HG03457 (cell line): Measurements from ENCODE around the gene PGLYRP3.

Experiments used
- ATAC-seq: cut with Tn5 transposase; IDR thresholded peaks from one replicate; pipeline ENCODE4 v1.9.1; 2021; ENCODE audit warnings: moderate number of reproducible peaks; ENCODE audit not compliant: unreplicated experiment

PGLYRP3 gene

GRCh38 chr1:153261281-153262069, 51.3 kb downstream of the PGLYRP3 start:
- no peak for ATAC-seq

- no peak for ATAC-seq
Observed at GRCh38 chr1:153260585-153261280, 52.0 kb downstream of the PGLYRP3 start.

DNA sequence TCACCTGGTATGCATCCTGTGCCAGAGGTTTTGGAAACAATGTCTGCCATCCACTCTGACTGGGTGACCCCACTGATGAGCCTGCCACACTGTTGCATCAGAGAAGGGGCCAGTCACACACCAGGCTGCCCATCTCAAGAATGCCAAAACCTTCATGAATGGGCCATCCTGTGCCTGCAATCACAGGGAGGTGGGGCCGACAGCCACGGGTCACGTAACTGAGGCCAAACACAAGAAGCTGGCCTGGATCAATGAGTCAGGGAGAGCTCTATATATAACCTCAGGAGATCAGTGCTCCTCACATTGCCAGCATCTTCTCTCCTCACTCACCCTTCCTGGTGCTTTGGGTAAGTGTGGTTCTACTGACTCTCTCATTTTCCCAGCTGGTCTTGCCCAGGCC, 53.4 kb downstream of the PGLYRP3 start, which contains the start of gene LORICRIN:
Gene LORICRIN (plus strand): TSS at position 301 of the 400 bp plus-strand sequence. CDS start 1,263 bp downstream, outside the sequence.
- no peak for ATAC-seq

DNA sequence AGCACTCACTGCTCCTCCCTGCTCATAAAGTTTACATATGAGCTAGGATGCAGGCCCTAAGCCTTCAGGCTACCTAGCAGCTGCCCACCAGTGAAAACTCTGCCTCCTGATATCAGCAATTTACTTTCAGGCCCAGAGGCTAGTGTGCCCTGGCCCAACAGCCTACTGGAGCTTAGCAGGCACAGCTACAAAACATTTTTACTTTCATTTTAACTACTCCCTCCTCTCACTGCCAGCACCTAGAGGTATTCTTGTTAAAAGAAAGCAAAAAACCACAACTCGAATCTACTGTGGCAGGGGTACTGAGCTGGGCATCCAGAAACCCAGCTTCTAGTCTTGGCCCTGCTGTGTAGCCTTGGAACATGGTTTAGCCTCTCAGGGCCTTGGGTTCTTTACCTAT, 59.1 kb downstream of the PGLYRP3 start:
- no peak for ATAC-seq

GRCh38 chr1:153253076-153253475, 59.7 kb downstream of the PGLYRP3 start:
- ATAC-seq: no peak

DNA sequence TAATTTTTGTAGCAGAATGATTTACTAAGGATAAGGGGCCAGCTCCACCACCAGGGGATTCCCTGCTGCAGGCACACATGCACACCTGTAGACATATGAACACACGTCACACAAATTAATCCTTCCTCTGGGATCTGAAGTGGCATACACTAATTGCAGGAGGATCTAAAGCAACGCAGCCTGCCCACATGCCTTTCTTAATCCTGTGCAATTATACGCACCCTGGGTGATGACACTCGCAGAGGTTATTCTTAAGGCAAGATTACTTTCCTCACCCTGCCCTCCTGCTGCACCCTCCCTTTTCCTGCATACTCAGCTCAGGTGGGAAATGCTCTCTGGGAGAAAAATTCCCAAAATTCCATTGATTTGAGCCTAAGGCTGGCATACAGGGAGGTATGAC, 60.8 kb downstream of the PGLYRP3 start:
- ATAC-seq: no peak

DNA sequence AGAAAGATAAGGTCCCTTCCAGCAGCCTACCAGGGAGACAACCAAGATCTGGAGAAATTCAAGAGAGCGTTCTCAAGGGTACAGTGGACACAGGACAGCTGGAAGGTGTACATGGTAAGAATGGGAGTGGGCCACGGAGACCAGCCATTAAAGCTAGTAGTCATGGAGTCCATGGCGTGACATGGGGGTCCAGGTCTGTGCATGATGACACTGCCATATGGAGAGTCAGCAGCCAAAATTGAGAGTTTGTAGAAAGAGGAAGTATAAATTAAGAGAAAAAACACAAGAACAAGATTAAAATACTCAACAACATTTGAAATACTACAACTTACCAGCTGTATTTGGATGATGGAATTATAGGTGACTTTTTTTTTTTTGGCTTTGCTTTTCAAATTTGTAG, 61.2 kb downstream of the PGLYRP3 start:
- no peak for ATAC-seq

DNA sequence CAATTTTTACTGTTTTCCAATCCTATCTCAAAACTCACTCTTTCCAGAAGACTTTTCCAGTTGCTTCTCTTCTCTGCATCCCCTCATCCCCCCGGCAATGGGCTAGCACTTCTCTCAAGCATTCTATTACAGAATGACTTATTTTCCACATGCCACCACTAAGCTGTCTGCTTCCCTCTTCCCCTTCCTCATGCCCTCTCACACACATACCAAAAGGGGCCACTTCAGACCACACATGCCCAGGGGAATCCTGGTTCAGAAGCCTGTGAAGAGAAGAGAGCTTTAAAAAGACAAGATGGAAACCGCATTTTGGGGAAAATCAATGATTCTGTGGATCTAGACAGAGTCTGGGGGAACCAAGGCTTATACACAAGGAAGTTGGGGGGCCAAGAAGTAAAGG, 61.7 kb downstream of the PGLYRP3 start:
- ATAC-seq: no peak

DNA sequence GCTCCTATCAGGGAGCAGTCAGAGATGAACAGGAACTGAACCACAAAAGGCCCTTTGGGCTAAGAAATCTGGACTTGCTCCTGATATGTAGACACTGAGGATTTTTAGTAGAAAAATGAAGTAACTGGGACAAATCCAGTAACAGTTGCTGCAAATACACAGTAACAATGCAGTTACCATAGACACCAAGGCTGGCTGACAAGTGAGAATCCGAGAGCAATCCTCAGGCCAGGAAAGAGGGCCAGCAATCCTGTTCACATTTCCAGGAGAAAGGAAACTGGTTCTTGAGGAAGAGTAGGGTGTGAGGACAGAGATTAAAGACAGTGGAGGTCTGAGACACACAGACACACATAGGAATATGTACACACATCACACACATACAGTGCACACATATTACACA, 62.6 kb downstream of the PGLYRP3 start:
- no peak for ATAC-seq

GRCh38 chr1:153248176-153248879, 64.4 kb downstream of the PGLYRP3 start:
- ATAC-seq: no peak
